Hepatocyte (in vitro differentiated cells): Measurements from ENCODE around the gene AMER2.

Source experiments
- EZH2 ChIP-seq: fragments of 200-600 bp; sonication (generic); IDR thresholded peaks from 2 replicates; pipeline ENCODE4 v1.6.1; 2016; ENCODE audit warnings: antibody characterized with exemption, mild to moderate bottlenecking, borderline replicate concordance
- TF ChIP-seq, protein P1 (sequence below): fragments of 200-600 bp; sonication (generic); IDR thresholded peaks from 2 replicates; pipeline ENCODE4 v1.5.1; 2016; ENCODE audit warnings: antibody characterized with exemption, mild to moderate bottlenecking; ENCODE audit not compliant: poor library complexity

DNA sequence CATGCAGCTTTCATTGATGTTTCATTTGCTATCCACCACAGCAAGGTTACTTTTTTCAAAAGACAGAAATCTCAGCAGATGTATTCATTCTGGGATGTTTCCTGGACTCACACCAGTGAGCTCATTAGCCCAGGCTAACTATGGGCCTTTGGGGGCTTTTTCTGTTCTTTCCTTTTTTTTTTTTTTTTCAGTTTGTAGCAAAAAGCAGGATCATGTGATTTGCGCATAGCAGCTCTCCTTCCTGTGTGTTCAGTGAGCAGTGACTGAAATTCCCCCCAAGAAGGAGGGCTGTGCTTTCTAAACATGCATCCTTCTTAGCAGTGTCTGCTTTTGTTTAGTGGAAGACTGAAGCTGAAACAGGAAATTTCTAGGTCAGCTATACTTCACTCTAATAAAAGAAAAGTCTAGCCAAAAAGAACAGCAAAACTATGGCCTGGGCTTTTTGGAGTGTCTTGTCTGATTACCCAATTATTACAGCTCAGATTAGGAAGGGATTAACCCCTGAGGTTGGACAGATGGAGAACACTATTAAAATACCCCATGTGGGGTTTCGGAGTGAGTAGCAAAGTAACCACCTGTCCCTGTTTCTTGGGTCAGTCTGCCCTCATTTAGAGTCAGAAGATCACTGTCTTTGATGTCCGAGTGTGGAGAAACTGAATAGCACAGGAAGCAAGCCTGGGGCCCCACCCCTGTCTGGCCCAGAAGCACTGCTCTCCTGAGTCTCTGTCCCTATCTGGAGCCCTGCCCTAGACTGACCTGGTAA lies 8.9 kb upstream of the AMER2 start:
- TF ChIP-seq, protein P1, sequence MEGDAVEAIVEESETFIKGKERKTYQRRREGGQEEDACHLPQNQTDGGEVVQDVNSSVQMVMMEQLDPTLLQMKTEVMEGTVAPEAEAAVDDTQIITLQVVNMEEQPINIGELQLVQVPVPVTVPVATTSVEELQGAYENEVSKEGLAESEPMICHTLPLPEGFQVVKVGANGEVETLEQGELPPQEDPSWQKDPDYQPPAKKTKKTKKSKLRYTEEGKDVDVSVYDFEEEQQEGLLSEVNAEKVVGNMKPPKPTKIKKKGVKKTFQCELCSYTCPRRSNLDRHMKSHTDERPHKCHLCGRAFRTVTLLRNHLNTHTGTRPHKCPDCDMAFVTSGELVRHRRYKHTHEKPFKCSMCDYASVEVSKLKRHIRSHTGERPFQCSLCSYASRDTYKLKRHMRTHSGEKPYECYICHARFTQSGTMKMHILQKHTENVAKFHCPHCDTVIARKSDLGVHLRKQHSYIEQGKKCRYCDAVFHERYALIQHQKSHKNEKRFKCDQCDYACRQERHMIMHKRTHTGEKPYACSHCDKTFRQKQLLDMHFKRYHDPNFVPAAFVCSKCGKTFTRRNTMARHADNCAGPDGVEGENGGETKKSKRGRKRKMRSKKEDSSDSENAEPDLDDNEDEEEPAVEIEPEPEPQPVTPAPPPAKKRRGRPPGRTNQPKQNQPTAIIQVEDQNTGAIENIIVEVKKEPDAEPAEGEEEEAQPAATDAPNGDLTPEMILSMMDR, result no peak
- TF ChIP-seq EZH2, result no peak
